Measurements from ENCODE around the gene DSTYK.
"Not testable (repeated sequence)": the region's sequence is repeated elsewhere in the genome, so short reads cannot be mapped to it uniquely, and the experiment has no call there.

DNA sequence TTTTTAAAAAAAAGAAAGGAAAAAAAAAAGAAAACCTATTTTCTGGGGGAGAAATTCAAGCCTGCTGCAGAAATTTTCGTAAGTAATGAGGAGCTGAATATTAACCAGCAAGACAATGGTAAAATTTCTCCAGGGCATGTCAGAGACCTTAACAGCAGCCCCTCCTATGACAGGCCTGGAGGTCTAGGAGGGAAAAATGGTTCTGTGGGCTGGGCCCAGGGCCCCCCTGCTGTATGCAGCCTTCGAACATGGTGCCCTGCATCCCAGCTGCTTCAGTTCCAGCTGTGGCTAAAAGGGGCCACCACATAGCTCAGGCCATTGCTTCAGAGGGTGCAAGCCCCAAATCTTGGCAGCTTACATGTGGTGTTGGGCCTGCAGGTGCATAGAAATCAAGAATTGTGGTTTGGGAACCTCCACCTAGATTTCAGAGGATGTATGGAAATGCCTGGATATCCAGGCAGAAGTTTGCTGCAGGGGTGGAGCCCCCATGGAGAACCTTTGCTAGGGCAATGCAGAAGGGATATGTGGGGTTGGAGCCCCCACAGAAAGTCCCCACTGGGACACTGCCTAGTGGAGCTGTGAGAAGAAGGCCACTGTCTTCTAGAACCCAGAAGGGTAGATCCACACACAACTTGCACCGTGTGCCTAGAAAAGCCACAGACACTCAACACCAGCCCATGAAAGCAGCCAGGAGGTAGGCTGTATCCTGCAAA lies 55.7 kb downstream of the DSTYK start:
- TF ChIP-seq CTCF (conservative IDR thresholded peaks at IDR 0.05; ENCODE audit: low read length); EZH2phosphoT487 (IDR thresholded peaks at IDR 0.05; ENCODE audit: borderline replicate concordance): not testable (repeated sequence)
